COLO668 (cell line): Measurements from ENCODE around the gene ALDH1A1.

ENCODE experiments used
- DNase-seq: peaks from one replicate; lab custom pipeline; 2025; ENCODE audit not compliant: unreplicated experiment; lab: John Stamatoyannopoulos, UW

The ALDH1A1 gene

GRCh38 chr9:72919246-72919945 lies 33.5 kb downstream of the ALDH1A1 start:
- DNase-seq = no peak

GRCh38 chr9:72917892-72918509 lies 34.9 kb downstream of the ALDH1A1 start:
- no peak for DNase-seq

GRCh38 chr9:72915659-72916058 lies 37.2 kb downstream of the ALDH1A1 start:
- DNase-seq = no peak

- DNase-seq = no peak
Measured at GRCh38 chr9:72914750-72915149, 38.1 kb downstream of the ALDH1A1 start.

- DNase-seq = no peak
Measured at GRCh38 chr9:72913382-72914009, 39.4 kb downstream of the ALDH1A1 start.

- no peak for DNase-seq
Measured at GRCh38 chr9:72912476-72913381, 40.1 kb downstream of the ALDH1A1 start.

GRCh38 chr9:72911816-72912215 lies 41.0 kb downstream of the ALDH1A1 start:
- DNase-seq = no peak

GRCh38 chr9:72911247-72911775 lies 41.5 kb downstream of the ALDH1A1 start:
- DNase-seq = no peak

- no peak for DNase-seq
Measured at GRCh38 chr9:72909428-72909827, 43.4 kb downstream of the ALDH1A1 start.

GRCh38 chr9:72907421-72907820 lies 45.4 kb downstream of the ALDH1A1 start:
- no peak for DNase-seq

GRCh38 chr9:72906810-72907209 lies 46.0 kb downstream of the ALDH1A1 start:
- no peak for DNase-seq

GRCh38 chr9:72905514-72906480 lies 47.1 kb downstream of the ALDH1A1 start:
- no peak for DNase-seq

GRCh38 chr9:72904267-72905093 lies 48.4 kb downstream of the ALDH1A1 start:
- DNase-seq = no peak

- DNase-seq = no peak
Measured at GRCh38 chr9:72903103-72903502, 49.8 kb downstream of the ALDH1A1 start.

GRCh38 chr9:72902268-72902667 lies 50.6 kb downstream of the ALDH1A1 start:
- DNase-seq = no peak

GRCh38 chr9:72899734-72900477 lies 52.9 kb downstream of the ALDH1A1 start:
- no peak for DNase-seq

- DNase-seq = no peak
Measured at GRCh38 chr9:72898784-72899733, 53.8 kb downstream of the ALDH1A1 start.
